Superior temporal gyrus (tissue), 1 donor: Measurements from ENCODE around the gene STK24.
"Not testable (repeated sequence)": the region's sequence is repeated elsewhere in the genome, so short reads cannot be mapped to it uniquely, and the experiment has no call there.

Experiments
- DNase-seq: peaks from one replicate; pipeline ENCODE4 v3.0.0-alpha.2; 2016; ENCODE audit errors: extremely low spot score

Gene STK24

DNA sequence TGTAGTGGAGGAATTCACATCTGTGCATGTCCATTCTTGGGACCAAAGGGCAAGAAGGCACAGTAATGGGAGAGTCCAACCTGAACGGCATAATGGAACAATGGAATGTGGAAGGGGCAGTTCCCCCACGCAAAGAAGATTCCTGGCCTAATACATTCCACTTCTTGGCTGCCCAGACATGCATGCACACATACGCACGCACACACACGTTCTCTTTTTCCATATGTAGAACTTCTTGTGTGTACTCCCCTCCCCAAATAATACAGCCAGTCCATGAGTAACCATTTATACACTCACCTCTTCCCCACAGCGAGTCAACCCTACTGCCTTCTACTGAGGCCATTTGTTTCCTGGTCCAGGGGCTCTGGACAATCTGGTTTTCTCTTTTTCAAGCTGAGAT is 6.0 kb upstream of the STK24 start:
- no peak for DNase-seq

DNA sequence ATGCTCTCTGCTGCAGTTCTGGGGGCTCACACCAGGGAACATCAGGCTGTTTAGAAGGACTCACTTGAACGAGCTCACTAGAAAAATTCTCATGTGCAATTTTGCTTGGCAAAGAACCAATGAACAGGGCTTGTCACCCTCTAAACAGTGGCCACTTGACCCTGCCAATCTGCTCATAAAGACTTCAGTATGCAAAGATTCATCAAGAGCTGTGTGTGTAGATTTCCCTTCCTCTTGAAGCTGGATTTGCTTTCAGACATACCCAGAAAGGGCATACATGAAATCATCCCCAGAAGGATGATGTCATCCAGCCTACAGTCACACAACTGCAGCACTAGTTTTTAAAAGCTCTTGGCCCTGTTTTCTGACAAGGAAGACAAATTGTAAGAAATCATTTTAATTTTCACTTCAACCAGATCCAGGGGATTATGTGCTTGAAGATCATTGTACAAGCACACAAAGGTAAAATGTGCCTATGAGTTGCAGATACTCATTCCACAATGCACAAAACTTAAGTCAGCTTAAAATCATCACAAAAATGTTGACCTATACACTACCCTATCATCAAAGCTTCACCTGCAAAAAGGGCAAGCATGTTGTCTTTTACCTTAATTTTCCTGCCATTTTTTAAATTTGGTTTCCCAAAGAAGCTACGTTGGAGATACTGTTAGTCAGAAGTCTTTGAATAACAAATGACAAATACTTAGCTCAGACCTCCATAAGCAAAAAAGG is 5.2 kb upstream of the STK24 start:
- no peak for DNase-seq

DNA sequence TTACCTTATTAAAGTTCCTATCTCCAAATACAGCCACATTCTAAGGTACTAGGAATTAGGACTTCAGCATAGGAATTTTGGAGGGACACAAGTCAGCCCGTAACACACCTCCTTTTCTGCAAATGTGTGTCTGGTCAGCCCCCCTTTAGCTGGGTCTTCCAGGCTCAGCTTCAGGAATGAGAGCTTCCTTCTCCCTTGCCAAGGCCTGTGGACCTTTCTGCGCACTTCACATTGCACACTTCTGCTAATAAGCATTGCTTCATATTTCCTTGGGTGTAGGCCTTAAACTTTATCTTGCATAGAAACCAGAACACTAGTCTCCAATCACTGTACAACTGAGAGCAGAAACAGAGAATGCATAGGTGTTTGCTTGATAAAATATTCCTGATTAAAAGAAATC is 4.5 kb upstream of the STK24 start:
- DNase-seq = no peak

DNA sequence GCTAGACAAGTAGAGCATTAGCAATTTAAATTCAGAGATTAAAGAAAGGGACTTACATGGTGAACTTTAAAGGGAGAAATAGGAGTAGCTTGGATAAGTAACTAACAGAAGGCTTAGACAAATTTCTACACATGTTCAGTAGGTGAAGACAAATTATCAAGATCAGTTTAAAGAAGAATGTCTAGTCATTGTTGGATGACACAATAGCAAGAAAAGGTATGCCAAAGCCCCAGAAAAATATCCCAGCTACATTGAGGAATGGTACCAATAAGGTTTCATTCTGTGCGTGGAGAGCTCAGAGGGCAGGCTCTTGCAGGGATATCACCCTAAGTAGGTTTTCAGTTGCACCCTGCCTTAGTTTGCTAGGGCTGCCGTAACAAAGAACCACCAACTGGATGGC is 3.5 kb upstream of the STK24 start:
- DNase-seq = no peak

DNA sequence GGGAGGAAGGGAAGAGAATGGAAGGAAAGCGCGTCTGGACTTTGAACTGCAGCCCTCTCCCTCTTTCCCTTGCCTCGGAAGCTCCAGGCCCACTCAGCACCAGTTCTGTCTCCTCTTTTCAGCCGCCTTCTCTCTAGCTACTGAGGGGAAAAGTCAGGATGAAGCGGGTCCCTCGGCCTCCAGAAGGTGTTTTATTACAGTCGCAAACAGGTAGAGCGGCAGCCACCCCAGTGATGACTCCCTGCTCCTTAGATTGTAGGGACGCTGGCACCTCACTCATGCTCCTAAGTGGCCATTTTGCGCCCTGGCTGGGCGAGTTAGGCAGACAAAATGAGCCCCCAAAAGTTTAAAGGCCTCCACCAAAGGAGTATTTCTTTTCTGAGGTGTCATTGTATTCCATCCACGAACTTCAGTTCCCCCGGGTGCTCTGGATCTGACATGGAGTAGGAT is 954 bp upstream of the STK24 start:
- DNase-seq = no peak

DNA sequence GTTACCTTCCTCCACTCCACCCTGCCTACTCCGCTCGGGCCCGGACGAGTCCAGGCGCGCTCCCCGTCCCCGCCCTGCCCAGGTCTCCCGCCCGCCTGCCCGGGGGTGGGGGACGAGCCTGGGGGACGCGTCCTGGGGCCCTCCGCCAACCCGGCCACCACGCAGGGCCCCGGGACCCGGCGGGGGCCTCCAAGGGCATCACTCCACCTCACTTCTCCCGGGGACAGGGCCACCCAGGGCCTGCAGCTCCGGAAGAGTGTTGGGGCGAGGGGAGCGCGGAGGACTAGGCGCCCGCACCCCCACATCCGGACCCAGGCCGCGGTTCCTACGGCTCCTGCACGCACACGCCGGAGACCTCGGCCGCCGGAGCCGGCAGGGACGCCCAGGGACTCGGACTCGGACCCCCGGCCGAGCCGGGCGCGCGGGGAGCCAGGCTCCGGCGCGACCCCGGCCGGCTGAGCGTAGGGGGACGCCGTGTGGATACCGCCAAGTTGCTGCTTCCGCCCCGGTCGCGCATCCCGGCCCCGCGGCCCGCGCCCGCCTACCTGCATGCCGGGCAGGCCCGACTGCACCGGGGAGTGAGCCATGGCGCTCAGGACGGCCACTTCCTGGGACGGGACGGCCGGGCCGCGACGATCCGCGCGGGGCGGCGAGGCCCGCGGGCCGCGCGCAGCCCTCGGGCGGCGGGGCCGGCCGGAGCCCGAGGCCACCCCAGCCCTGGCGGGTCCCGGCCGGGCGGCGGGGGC is 534 bp downstream of the STK24 start:
- DNase-seq = no peak

DNA sequence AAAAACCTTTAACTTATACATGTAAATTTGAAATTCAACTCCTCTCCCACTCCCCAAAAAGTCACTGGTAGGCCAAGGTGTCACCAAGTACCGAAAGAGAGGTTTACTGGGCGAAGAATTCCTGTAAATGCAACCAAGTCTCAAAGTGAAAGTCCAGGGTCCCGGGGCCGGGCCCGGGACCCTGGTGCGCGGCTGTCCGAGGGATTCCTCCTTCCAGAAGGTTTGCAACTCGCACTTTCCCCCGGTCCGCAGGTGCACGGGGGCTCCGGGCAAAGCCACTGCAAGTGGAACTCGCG is 1.1 kb downstream of the STK24 start:
- DNase-seq = no peak

DNA sequence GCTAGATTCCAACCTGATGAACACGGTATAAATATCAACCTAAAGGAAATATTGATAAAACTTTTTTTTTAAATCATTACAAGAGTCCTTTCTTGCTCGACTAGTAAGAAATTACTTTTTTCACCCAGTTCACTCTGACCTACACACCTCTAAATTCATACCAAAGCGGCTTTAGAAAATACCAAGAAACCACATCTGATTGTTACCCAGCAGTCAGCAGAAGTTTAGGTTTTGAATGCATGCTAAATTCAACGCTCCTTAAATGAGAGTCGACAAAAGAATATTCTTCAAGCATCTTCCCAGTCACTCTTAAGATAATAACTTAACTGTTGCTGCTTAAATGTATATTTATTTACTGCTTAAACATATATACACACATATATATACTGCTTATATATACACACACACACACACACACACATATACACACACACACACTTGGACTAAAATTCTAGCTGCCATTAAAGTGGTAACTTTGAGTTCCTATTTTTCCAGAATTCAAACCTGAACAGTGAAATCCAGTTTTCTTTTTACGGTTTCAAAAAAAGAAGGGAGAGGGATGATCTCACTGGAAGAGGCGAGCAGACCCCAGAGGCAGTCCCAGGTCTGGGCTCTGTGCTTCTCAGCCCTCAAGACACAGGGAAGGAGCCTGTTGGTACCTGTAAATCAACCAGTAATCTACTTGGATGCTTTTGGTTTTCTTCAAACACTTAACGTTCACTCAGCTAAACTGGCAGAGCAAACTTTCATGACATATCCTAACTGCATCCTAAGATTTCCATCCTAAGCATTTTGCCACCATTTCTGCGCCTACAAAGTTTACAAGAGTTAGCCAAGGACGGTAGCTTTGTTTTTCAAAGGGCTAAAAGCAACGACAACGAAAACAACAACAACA is 1.7 kb downstream of the STK24 start:
- DNase-seq = no peak

DNA sequence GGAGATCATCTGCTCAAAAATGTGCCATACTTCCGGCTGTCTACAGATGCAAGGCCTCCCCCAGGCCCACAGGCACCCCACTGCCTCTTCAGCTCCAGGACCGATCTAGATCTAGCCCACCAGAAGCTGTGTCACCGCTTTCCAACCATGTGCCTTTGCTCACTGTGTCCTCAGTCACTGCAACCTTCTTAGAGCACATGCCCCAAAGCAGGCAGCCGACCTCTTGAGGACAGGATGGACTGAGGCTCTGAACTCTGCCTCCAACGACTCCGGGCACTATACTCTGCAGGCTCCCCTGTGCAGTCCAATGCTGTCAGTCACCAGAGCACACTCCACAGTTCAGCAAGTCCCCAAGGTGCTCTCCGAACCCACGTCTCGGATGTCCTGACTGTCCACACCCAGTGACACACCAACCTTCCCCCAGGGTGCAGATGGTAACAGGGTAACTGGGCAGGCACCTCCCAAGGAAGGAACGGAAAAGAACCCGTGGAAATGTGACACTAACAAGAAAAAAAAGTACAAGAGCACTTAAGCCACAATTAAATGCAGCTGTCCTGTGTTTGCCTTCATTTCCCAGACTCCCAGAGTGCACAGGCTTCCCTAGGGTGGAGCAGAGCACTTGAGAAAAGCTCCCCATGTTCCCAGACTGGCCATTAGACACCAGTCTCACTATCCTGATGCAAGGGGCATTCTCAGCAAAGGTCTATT is 4.8 kb downstream of the STK24 start:
- no peak for DNase-seq

DNA sequence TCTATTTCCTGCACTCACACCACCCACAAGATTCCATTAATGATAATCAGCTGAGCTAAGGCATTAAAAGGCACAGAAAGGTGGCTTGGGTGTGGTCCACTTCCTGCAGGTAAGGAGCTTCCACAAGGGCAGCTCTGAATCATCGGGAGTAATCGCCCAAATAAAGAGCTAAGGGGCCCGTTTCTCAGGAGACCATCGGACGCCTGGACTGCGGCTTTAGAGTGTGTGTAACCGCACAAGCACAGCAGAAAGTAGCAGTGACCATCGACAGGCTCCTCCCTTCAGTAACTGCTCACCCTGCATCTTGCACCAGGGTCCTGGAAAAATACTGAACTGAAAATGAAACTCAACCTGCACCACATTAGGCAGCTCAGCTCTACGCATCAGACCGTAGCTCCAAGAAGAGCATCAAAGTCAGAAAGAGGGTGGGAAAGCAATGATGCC is 6.0 kb downstream of the STK24 start:
- DNase-seq = no peak

DNA sequence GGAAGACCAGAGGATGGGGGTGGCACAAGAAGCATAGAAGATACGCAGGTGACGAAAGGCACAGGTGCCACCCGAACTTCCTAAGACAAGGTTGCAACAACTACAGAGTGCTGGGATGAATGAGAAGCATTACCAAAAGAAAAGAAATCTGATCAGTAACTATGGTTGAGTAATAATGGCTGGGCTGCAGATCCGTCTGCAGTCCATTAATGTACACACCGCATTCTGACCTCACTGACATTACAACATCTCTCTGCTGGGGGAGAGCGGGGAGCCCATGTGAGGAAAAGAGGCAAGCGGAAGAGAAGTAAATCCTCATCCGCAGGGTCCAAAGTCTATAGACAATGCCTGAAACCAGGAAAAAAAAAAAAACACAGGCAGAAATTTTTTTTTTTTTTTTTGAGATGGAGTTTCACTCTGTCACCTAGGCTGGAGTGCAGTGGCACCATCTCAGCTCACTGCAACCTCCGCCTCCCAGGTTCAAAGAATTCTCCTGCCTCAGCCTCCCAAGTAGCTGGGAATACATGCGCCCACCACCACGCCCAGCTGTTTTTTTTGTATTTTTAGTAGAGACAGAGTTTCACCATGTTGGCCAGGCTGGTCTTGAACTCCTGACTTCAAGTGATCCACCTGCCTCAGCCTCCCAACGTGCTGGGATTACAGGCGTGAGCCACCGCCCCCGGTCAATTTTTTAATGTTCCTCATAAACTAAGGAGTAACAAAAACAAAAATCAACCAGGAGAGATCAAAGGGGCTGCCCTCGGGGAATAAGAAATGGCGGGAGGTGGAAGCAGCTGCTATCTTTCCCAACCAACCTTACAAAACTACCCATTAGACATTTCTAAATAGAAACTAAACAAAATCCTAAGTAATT is 7.2 kb downstream of the STK24 start:
- not testable (repeated sequence) for DNase-seq

DNA sequence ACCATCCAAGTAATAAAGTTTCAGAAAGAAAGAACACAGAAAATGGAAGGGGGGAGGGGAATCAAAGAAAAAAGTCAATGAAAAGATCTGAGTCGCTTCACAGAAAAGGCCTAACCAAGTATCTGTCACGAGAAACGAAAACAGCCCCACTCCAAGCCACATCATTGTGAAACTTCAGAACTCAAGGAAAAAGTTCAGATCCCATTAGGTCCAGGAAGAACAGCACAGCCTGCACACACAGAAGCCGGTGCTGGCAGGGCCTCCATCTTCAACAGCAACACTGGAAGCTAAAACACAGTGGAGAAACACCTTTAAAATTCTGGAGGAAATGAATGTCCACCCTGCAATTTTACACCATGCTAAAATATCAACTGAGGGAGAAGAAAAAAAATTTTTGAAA is 8.0 kb downstream of the STK24 start:
- DNase-seq = no peak

DNA sequence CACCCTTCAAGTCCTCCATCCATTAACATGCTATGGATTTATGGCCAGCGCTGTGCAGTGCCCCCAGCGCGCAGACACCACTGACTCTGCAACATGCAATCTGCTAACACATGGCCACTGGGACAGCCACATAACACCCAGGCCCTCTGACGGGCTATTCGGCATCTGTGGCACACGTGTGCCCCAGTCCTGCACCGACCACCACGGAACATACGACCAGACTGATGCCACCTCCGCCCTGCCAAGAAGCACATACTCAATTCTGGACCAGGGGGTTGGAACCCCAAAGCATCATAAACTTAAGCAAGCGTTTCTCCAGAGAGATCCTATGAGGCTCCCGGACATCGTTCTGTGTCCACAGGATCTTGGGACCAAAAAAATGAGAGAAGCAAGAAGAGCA is 9.8 kb downstream of the STK24 start:
- DNase-seq = no peak

DNA sequence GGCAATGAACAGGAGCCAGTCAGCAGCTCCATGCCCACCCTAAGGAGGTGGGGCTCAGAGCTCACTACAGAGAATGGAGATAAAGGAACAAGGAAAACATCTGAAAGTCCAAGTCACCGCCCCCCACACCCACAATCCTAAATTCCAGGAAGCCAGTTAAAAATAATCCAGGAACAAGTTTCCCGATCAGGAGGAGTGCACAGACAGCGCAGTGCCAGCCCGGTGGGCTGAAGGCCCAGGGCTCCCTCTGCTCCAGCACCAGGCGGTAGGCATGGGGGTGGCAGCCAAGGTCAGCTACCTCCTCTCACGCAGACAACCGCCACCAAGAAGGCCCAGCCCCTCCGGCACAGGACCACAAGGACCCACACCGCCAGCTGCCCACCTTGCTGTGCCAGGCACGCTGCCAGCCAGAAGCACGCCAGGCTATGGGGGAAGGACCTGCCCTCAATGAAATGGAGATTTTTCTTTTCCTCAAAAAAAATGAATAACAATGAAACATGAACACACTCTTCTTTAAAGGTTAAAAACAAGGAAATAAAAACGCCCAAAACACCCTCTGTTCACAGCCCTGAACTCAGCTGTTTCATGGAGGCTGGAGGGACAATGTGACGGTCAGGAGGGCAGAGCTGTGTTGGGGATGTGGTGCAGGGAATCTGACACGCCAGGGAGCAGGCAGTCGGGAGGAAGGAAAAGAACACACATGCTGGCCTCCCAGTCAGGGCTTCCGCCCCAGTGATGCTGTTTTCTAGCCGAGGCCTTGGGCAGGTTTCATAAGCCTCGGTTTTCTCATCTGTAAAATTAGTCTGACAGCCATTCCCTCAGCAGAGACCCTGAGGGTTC is 11.0 kb downstream of the STK24 start:
- DNase-seq = no peak

DNA sequence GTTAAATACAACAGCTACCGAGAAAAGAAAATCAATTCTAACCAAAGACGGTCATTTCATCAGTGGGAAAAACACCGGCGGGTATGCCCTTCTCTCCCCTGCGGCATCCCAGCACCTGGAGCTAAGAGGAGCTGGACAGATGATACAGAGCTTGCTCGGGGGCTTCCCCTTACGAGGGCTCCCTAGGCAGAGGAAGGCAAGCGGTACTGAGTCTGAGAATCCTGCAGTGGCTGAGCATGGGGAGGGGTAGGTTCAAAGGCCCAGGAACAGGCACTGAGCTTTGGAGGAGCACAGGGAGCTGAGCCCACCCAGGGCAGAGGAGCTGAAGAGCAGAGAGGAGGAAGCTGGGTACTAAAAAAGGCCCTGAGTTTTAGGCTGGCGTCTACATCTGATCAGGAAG is 12.7 kb downstream of the STK24 start:
- DNase-seq = no peak

DNA sequence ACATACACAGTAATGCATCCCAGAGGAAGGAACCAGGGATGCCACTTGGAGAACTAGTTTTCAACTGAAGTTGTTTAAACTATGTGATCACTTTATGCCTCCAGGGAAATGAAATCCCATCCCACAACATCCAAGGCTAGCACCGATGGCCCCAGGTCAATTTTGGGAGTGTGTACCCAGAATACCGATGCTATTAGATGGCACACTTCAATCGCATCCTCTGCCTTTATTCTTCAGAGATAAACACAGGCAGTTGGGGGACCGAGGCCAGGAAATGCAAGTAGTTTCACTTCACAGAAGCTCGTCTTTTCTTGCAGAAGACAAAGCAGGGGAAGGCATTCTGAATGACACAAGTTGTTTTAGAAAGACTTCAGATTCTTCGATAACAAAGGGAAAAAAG is 13.8 kb downstream of the STK24 start:
- DNase-seq = no peak

DNA sequence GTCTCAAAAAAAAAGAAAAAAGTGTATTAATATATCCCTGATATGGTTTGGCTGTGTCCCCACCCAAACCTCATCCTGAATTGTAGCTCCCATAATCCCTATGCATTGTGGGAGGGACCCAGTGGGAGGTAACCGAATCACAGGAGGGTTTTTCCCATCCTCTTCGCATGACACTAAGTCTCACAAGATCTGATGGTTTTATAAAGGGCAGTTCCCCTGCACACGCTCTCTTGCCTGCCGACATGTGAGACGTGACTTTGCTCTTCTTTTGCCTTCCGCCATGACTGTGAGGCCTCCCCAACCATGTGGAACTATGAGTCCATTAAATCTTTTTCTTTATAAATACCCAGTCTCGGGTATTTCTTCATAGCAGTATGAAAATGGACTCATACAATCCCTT is 17.7 kb downstream of the STK24 start:
- DNase-seq = no peak

DNA sequence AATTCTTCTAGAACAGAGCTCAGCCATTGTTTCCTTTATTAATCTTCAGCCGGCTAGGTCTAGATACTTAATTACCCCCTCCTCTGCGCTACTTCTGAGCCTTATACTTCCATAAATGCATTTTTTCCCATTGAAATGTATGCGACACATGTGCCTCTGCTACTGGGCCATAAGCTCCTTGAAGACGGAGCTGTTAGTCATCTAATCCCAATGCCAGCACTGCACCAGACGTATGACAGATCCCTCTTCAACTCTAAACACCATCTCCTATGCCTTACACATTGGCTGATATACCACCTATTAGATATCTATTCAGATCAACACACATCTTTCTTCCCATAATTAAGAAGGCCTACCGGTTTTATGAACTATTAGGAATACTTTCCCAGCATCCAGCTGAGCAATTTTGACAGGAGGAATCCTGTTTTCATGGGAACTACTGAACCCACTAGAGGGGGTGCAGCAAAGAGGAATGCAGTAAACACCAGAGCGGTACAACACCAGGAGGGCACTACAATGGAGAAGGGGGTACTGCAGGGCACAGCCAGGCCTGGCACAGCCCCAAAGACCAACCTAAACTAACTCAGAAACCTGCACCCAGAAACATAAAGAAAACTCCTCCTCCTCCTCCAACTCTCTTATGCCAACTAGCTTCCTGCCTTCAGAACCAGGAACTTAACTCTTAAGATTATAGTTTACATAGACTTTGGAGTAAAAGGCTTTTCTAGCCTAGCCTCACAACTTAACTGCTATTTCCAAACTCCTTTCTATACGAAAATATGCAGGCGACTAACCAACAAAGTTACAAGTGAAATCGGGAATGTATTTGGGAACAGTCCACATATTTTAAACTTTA is 18.7 kb downstream of the STK24 start:
- no peak for DNase-seq

DNA sequence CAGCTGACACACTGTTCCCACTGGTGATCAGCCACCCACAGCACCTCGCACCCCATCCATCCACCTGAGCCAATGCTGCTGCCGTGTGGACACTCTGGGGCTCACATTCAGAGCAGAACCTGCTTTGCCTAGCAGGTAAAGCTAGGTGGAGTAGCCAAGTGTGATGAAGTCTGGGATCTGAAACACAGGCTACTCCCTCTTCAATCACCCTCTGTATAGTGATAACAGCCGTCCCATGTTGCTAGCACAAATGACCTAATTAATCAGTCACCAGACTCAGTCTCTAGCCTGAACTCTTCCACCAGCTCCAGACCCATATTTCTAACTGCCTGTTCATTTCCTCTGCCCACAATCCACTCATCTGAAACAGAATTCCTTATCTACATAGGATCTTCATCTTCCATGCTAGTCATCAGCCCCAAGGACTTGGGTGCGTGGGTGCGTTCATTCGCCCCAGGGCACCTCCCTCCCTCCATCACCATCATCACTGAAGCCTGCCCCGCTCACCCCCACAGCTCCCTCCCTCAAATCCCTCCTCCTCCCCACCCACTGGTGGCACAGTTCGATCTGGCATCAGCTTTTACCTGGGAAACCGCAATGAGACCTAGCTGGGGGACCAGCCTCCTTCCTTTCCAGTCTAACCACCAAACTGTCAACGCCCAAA is 19.8 kb downstream of the STK24 start:
- DNase-seq = no peak
